Measurements from ENCODE around the gene CREB1.

CREB1 gene

GRCh38 chr2:207504513-207505170, 25.1 kb upstream of the CREB1 start:
- DNase-seq (ENCODE audit: low read depth, low spot score) = no peak

DNA sequence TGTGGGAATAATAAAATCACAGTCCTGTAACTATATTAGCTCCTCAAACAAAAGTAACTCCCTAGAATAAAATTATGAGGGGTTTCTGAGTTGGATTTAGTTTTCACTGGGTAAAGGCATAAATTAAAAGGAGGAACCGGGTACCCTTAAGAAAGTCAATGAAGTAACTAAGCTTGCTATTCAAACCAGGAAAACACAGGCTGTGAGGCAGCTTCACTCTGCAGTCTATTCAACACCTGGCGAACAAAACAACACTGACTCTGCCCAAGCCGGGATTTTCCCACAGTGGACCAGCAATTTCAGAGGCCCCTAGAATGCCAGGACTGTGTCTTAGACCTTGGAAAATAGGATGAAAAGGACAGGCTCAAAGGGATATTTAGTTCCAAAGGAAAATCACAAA, 24.6 kb upstream of the CREB1 start:
- DNase-seq (ENCODE audit: low read depth, low spot score) = no peak

- DNase-seq (ENCODE audit: low read depth, low spot score) = no peak
Measured at GRCh38 chr2:207505728-207506127, 24.0 kb upstream of the CREB1 start.

DNA sequence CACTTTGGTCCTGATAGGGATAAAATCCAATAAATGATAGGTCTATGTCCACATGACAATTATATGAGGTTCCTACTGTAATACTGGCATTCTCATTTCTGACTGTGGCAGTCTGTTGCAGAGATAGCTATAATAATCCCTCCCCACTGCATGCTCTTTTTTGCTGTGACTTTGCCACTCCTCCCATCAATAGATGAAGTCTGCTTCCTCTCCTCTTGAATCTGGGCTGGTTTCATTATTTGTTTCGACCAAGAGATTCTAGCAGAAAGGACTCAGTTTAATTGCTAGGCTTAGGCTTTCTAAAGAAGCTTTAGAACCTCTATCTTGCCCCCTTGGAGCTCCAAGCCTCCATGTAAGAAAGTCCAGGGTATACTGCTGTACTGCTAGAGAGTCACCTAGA, 23.3 kb upstream of the CREB1 start:
- DNase-seq (ENCODE audit: low read depth, low spot score) = no peak

DNA sequence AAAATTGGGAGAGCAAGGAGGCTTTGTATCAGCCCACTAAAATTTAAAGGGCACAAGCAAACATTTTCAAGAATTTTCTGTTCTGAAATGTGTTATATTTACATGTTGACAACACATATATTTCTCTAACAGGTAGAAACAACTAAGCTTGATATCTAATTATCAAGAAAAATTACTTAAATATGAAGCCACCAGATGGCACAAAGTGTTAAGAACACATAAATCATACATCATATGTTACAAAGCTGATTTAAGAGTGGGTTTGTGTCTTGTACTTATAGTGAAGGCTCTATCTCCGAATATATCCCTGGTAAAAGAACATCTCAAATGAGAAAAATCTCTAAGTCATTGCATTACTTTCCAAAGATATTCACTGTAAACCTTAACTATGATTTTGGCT, 19.6 kb upstream of the CREB1 start:
- DNase-seq (ENCODE audit: low read depth, low spot score) = no peak

- DNase-seq (ENCODE audit: low read depth, low spot score) = no peak
Measured at GRCh38 chr2:207511851-207512250, 17.9 kb upstream of the CREB1 start.

DNA sequence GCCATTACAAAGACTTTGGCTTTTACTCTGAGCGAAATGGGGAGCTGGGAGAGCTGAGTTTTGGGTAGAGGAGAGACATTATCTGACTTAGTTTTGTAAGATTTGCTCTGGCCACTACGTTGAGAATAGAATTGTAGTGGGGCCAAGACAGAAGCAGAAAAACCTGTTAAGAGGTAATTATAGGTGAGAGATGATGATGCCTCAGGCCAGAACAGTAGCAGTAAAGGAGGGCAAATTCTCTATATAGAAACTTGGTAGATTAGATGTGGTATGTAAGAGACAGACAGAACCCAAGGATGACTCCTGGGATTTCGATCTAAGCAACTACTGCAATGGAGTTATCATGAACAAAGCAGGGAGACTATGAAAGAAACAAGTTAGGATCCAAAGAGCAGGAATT, 17.4 kb upstream of the CREB1 start:
- DNase-seq (ENCODE audit: low read depth, low spot score) = no peak

DNA sequence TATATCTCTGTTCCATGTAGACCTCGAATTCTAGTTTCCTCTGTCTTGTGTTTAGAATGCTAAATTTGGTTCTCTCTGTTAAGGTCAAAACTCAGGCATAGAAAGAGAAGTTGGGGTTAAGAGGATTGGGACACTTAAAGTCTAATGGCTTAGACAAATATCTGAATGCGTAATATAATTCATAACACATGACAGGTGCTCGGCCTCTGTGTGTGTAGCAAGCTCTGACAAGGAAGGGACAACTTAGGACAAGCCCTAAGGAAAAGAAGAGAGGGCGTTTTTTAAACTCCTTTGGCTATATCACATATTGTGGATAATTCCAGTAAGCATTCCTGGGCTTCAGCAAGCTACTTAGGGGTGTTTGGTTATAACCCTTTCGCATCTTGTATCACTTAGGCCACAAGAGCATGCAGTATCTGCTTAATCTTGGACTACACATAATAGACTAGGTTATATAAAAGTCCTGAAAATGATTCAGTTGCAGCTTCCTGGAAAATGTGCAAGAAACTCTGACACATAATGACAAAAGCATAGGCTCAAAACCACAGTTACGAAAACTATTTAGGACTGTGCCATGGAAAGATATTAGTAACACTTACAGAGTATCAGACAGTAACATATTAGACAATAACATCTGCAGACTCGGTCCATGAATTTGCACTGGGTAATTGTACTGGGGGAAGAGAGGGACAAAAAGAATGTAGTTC, 16.1 kb upstream of the CREB1 start:
- no peak for DNase-seq (ENCODE audit: low read depth, low spot score)

DNA sequence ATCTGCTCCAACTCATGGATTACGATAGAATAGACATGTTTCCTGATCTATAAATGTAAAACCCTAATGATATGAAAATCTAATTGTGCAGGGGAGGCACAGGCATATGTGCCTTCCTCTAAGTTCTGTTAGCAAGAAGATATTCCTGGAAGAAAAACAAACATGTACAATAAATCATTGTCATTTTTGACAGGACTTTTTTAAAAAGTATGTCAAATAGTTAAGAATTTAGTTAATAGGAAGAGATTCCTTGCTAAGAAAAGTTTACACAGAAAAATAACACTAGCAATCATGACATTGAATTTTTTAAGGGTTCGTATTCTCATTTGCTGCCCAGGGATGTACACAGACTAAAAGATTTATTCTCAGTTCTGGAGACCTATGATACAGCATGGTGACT, 15.3 kb upstream of the CREB1 start:
- DNase-seq (ENCODE audit: low read depth, low spot score) = no peak

- DNase-seq (ENCODE audit: low read depth, low spot score) = no peak
Measured at GRCh38 chr2:207515671-207516070, 14.1 kb upstream of the CREB1 start.

DNA sequence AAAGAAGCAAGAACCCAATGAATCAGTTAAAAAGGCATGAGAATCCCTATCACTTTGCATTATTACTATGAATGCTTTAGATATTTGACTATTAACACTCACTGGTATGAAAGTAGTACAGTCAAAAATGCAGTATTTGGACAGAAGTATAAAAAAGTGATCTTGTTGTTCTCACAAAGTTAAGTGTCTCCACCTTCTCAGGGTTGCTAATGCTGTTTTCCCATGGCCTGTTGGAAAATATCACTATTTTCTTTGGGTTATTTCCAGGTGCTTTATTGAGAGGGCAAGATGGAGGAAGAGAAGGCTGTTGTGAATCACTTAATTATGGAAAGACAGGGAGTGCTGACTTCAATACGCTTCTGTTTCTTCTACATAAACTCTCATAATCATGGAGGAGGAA, 13.6 kb upstream of the CREB1 start:
- DNase-seq (ENCODE audit: low read depth, low spot score) = no peak

DNA sequence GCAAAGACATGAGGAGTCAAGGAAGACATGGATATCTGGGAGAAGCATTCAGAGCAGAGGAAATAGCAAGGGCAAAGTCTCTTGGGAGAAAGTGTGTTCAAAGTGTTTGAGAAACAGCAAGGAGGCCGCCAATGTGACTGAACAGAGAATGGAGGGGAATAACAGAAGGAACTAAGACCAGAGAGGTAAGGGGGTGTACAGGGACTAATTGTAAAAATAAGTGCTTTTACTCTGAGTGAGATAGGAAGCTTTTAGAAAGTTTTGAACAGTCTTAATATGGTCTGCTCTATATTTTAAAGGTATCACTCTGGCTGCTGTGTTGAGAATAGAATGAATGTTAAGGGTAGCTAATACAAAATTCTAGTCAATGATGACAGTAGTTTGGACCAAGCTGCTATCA, 6.8 kb upstream of the CREB1 start:
- no peak for DNase-seq (ENCODE audit: low read depth, low spot score)

DNA sequence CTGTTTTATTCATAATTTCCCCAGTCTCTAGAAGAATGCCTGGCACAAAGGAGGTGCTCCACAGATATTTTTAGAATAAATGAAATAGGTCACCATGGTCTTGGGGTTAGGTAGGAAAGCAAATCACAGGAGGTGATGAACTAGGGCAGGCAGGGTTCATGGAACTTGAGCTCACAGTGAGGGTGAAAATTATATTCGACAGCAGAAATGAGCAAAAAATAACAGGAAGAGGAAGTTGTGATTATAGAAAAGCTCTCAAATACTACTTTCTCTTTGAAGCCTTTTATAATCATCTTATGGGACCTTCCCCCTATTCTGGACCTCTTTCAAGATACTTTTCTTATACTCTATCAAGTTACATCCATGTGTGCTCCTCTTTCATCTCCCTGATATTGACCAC, 4.5 kb upstream of the CREB1 start:
- no peak for DNase-seq (ENCODE audit: low read depth, low spot score)

DNA sequence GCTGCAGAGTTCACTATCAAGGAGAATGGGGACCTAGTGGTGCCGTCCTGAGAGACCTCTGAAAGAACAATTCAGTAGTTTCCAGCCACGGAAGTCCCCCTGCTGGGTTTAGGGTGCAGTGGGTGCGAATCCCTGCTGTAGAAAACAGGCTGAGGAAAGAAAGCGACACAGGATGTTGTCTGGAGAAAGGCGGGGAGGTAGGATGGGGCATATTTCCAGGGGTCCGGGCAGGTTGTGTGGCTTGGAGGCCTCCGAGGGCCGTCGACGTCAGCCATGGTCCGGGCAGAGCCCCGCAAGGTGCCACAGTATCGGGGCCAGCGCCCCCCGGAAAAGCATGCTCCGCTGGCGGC, 807 bp upstream of the CREB1 start:
- DNase-seq (ENCODE audit: low read depth, low spot score) = no peak

GRCh38 chr2:207530160-207531031, 634 bp downstream of the CREB1 start:
- DNase-seq (ENCODE audit: low read depth, low spot score) = no peak

- DNase-seq (ENCODE audit: low read depth, low spot score) = no peak
Measured at GRCh38 chr2:207531032-207531952, 1.5 kb downstream of the CREB1 start.

GRCh38 chr2:207532676-207533075, 2.9 kb downstream of the CREB1 start:
- DNase-seq (ENCODE audit: low read depth, low spot score) = no peak

GRCh38 chr2:207533461-207534008, 3.8 kb downstream of the CREB1 start:
- DNase-seq (ENCODE audit: low read depth, low spot score) = no peak

DNA sequence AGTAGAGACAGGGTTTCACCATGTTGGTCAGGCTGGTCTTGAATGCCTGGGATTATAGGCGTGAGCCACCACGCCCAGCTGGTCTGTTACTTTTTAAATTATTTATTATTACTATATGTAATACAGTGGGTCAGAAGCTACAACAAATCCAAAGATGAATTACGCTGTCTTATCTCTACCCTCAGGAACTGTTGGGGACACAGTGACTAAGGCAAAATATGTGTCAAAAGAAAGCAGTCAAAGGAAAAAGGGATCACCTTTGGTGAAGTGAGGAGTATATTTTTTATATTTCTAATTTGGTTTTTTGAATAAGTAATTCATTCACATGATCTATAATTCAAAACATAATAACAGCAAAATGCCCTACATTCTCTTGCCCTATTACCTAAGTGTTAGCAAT, 4.7 kb downstream of the CREB1 start:
- no peak for DNase-seq (ENCODE audit: low read depth, low spot score)

GRCh38 chr2:207539470-207539869, 9.7 kb downstream of the CREB1 start:
- DNase-seq (ENCODE audit: low read depth, low spot score) = no peak

GRCh38 chr2:207540431-207540830, 10.7 kb downstream of the CREB1 start:
- no peak for DNase-seq (ENCODE audit: low read depth, low spot score)

All from brain pericyte (primary cell).